Stimulated activated CD4-positive, alpha-beta T cell treated with anti-CD3 and anti-CD28 coated beads, Interleukin-4, amount 100 ng/mL, for 4 hours (primary cell): ENCODE results near the gene GLIS2.

Source experiments
- DNase-seq, 2 experiments: peaks; one replicate each; pipeline ENCODE4 v3.0.0-alpha.2; 2020

GLIS2 gene

GRCh38 chr16:4385789-4386450 is 70.1 kb downstream of the GLIS2 start:
- no peak for DNase-seq

- no peak for DNase-seq
These were observed 70.6 kb downstream of the GLIS2 start for GRCh38 chr16:4386451-4386805.

GRCh38 chr16:4386951-4387565 is 71.2 kb downstream of the GLIS2 start:
- no peak for DNase-seq

- no peak for DNase-seq
These were observed 71.9 kb downstream of the GLIS2 start for GRCh38 chr16:4387781-4388180.

GRCh38 chr16:4388271-4389021 is 72.6 kb downstream of the GLIS2 start:
- no peak for DNase-seq
